Activated CD4-positive, CD25-positive, alpha-beta regulatory T cell treated with anti-CD3 and anti-CD28 coated beads, Interleukin-2, amount 50 U/mL, for 16 hours (primary cell): ENCODE measurements around the gene HRK.
"Not testable (repeated sequence)": the region's sequence is repeated elsewhere in the genome, so short reads cannot be mapped to it uniquely, and the experiment has no call there.

Source experiments
- DNase-seq: peaks from one replicate; pipeline ENCODE4 v3.0.0-alpha.2; 2020; ENCODE audit warnings: low read depth, low spot score

Gene HRK

GRCh38 chr12:116818948-116819832 lies 62.1 kb downstream of the HRK start:
- peak; percentile 76 for DNase-seq

- no peak for DNase-seq
These were observed 62.8 kb downstream of the HRK start for GRCh38 chr12:116818341-116818856.

- DNase-seq: not testable (repeated sequence)
These were observed 66.5 kb downstream of the HRK start for GRCh38 chr12:116814766-116815165.

- DNase-seq: no peak
These were observed 67.8 kb downstream of the HRK start for GRCh38 chr12:116813271-116814041.

- no peak for DNase-seq
These were observed 69.0 kb downstream of the HRK start for GRCh38 chr12:116812238-116812637.

- DNase-seq: no peak
These were observed 72.8 kb downstream of the HRK start for GRCh38 chr12:116808113-116809105.

GRCh38 chr12:116807546-116807945 lies 73.7 kb downstream of the HRK start:
- DNase-seq: no peak

- no peak for DNase-seq
These were observed 74.3 kb downstream of the HRK start for GRCh38 chr12:116806845-116807440.
